B cell (primary cell): ENCODE results near the gene SPATA3. TPM values are rescaled to one million over a fixed set of nuclear protein-coding genes. Genes with fewer than 3 reads are reported as not detected.

Experiments used
- ATAC-seq: fragments of 200-7000 bp; cut with Tn5 transposase; one replicate; pipeline ENCODE4 v1.10.0; 2021; ENCODE audit warnings: low read depth, mild to moderate bottlenecking, moderate number of reproducible peaks, moderate library complexity
- CTCF ChIA-PET: fragments of 350-600 bp; sonication (Branson Sonifier 250); formaldehyde crosslinking; loops from one replicate; lab custom pipeline; 2021; ENCODE audit warnings: antibody characterized with exemption, inconsistent platforms; lab: Charles Lee
- POLR2A ChIA-PET: fragments of 350-600 bp; sonication (Branson Sonifier 250); formaldehyde crosslinking; loops from one replicate; lab custom pipeline; 2021; ENCODE audit warnings: antibody characterized with exemption; lab: Charles Lee
- DNase-seq: peaks from one replicate; pipeline ENCODE4 v3.0.0; 2013
- H2AFZ ChIP-seq: 2 replicates; pipeline ENCODE4 v1.6.1; 2012; ENCODE audit warnings: mild to moderate bottlenecking, low read depth, low read length; ENCODE audit not compliant: insufficient read depth, poor library complexity, severe bottlenecking
- H3K27ac ChIP-seq, 2 donors: 1 replicate in 1 of 2; 2 replicates in 1 of 2; pipeline ENCODE4 v1.5.1; 2012 to 2013; ENCODE audit warnings: low read length in 2 of 2, mild to moderate bottlenecking in 2 of 2, moderate library complexity in 1 of 2
- H3K27me3 ChIP-seq, 4 experiments: fragments of 200-600 bp in 1 of 4; sonication (generic) in 1 of 4; replicated peaks in 1 of 4; 1 replicate in 2 of 4; 2 replicates in 2 of 4; pipeline versions ENCODE4 v1.6.1 to v1.7.0; 2013 to 2016; ENCODE audit warnings: low read length in 3 of 4, mild to moderate bottlenecking in 2 of 4, mixed read lengths in 1 of 4, moderate library complexity in 1 of 4; ENCODE audit not compliant: insufficient read depth in 4 of 4, control insufficient read depth in 3 of 4; ENCODE audit errors: control extremely low read depth in 1 of 4
- H3K36me3 ChIP-seq, 2 experiments: replicated peaks in 1 of 2; 1 replicate in 1 of 2; 2 replicates in 1 of 2; pipeline versions ENCODE4 v1.6.1 to v1.7.1; 2013; ENCODE audit warnings: low read length in 1 of 2; ENCODE audit not compliant: insufficient read depth in 2 of 2, control insufficient read depth in 1 of 2; ENCODE audit errors: control extremely low read depth in 1 of 2, extremely low read depth in 1 of 2
- H3K4me1 ChIP-seq, 2 donors: fragments of 200-600 bp in 1 of 2; sonication (generic) in 1 of 2; 1 replicate in 1 of 2; 2 replicates in 1 of 2; pipeline versions ENCODE4 v1.5.1 to v1.6.1; 2013 to 2017; ENCODE audit warnings: low read length in 2 of 2; ENCODE audit not compliant: control insufficient read depth in 2 of 2, insufficient read depth in 2 of 2
- H3K4me2 ChIP-seq: replicated peaks from 2 replicates; pipeline ENCODE3; 2012; ENCODE audit warnings: mild to moderate bottlenecking, low read depth, low read length; ENCODE audit not compliant: poor library complexity, severe bottlenecking
- H3K4me3 ChIP-seq, 5 experiments: fragments of 200-600 bp in 1 of 5; sonication (generic) in 1 of 5; 1 replicate in 3 of 5; 2 replicates in 2 of 5; pipeline versions ENCODE4 v1.5.1 to v1.7.0; 2011 to 2016; ENCODE audit warnings: low read length in 4 of 5, mild to moderate bottlenecking in 4 of 5, low read depth in 2 of 5, control low read depth in 1 of 5, moderate library complexity in 1 of 5; ENCODE audit not compliant: insufficient read depth in 1 of 5; ENCODE audit errors: control extremely low read depth in 1 of 5, extremely low read depth in 1 of 5
- H3K79me2 ChIP-seq: fragments of 200-600 bp; sonication (generic); one replicate; pipeline ENCODE4 v1.6.0; 2016; ENCODE audit warnings: low read length; ENCODE audit not compliant: control insufficient read depth, insufficient read depth
- H3K9ac ChIP-seq: fragments of 200-600 bp; sonication (generic); 2 replicates; pipeline ENCODE4 v1.6.1; 2017; ENCODE audit warnings: mild to moderate bottlenecking, low read length, moderate library complexity
- H3K9me3 ChIP-seq, 3 donors: one replicate each; pipeline versions ENCODE4 v1.6.1 to v1.7.1; 2013; ENCODE audit warnings: low read length in 2 of 3; ENCODE audit not compliant: control insufficient read depth in 2 of 3, insufficient read depth in 1 of 3; ENCODE audit errors: control extremely low read depth in 1 of 3
- H4K20me1 ChIP-seq: 2 replicates; pipeline ENCODE4 v1.6.0; 2012; ENCODE audit warnings: mild to moderate bottlenecking, low read length; ENCODE audit not compliant: insufficient read depth, control insufficient read depth, poor library complexity, severe bottlenecking
- H3K27ac Mint-ChIP-seq: one replicate; pipeline ENCODE4 v1.8.0; 2021; ENCODE audit warnings: mixed read lengths
- H3K27me3 Mint-ChIP-seq: one replicate; pipeline ENCODE4 v1.8.0; 2021; ENCODE audit warnings: mixed read lengths
- H3K4me1 Mint-ChIP-seq: one replicate; pipeline ENCODE4 v1.8.0; 2021; ENCODE audit warnings: mixed read lengths
- H3K4me3 Mint-ChIP-seq: one replicate; pipeline ENCODE4 v1.8.0; 2021; ENCODE audit warnings: mixed read lengths
- H3K9me3 Mint-ChIP-seq: one replicate; pipeline ENCODE4 v1.8.0; 2022; ENCODE audit warnings: mixed read lengths; ENCODE audit not compliant: insufficient read depth
- EZH2 ChIP-seq: IDR thresholded peaks from 2 replicates; pipeline ENCODE4 v1.6.1; 2012; ENCODE audit warnings: borderline replicate concordance, low read depth, mild to moderate bottlenecking, moderate library complexity, low read length; ENCODE audit not compliant: insufficient read depth, poor library complexity, severe bottlenecking
- WGBS: methylation state at CpG from one replicate; pipeline ENCODE4 v1.1.5; 2013; ENCODE audit warnings: missing lambda C conversion rate; ENCODE audit not compliant: insufficient coverage; 5-methylcytosine and 5-hydroxymethylcytosine counted together
- intact Hi-C: fragments of 100-400 bp; cut with micrococcal nuclease; formaldehyde crosslinking; loops from one replicate; pipeline ENCODE4 v1.10.0; 2022
- polyA plus RNA-seq: library from polyadenylated mRNA; depleted of rRNA; stranded (reverse); fragments of >200 nt; gene quantifications from 2 replicates; pipeline ENCODE4 v1.2.3, GENCODE V29; 2012
- total RNA-seq, 2 donors: library from RNA; stranded (reverse); fragments of 120-200 nt in 1 of 2; gene quantifications; 1 replicate in 1 of 2; 2 replicates in 1 of 2; pipeline versions ENCODE4 v1.2.3 to v1.2.4, GENCODE V29; 2013 to 2022
- TF ChIP-seq, protein P1 (sequence below): fragments of 200-600 bp; IDR thresholded peaks from one replicate; pipeline ENCODE4 v1.8.0; 2022; ENCODE audit warnings: antibody characterized with exemption, mild to moderate bottlenecking

SPATA3 gene
- total and polyA plus RNA-seq, 2 donors (not counting 1 experiment from before 2014, with no cell fraction given), result not detected

DNA sequence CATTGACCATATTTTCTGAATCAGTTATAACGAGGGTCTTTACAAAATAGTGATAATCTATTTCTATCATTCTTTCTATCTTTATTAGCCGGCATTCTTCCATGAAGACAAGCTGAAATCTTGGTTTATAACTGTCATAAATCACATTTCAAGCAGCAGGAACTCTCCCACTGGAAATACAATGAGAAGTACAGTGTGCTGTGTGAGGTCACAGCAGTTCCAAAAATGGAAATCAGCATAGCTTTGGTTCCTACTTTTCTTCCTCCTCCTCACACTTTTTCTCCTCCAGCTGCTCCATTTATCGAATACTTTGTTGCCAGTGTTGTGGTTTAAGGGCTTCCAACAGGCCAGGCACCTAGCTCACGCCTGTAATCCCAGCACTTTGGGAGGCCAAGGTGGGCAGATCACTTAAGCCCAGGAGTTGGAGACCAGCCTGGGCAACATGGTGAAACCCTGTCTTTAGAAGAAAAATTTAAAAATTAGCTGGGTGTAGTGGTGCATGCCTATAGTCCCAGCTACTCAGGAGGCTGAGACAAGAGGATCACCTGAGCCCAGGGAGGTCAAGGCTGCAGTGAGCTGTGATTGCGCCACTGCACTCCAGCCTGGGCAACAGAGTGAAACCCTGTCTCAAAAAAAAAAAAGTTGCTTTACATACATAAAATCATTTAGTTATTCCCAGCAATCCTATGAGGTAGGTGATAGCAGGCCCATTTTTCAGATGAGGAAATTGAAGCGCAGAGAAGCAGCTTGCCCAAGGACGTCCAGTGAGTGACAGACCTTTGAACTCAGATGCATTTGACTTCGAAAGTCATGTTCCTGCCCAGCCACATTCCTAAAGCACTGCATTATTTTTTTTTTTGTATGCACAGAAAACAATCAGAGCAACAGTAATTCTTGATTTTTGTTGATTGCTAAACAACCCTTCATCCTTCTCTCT lies 36.8 kb upstream of the SPATA3 start:
- intact Hi-C loops, result no loop called here
- 89% methylated on average over 4 of the region's 8 CpGs for WGBS
- Histone ChIP-seq H3K4me1 (peaks cover 12 to 16% of the 10 kb centered on the region in 2 donors), H3K9ac (no peak overlapping the region), H3K4me2 (no peak overlapping the region), H3K79me2 (no peaks in the 10 kb centered on the region), H3K27ac (no peak overlapping the region), H3K36me3 (no peaks in the 10 kb centered on the region), H2AFZ (no peak overlapping the region), H3K9me3 (peaks cover 0 to 2% (median 1%) of the 10 kb centered on the region in 3 donors), H3K27me3 (peaks cover 2 to 33% (median 29%) of the 10 kb centered on the region in 4 experiments), H3K4me3 (no peak overlapping the region), H4K20me1 (no peaks in the 10 kb centered on the region)
- no peak for DNase-seq
- H3K4me1 Mint-ChIP-seq, result peaks cover 10% of the 10 kb centered on the region
- no peak overlapping the region for H3K27ac Mint-ChIP-seq
- no peak overlapping the region for H3K4me3 Mint-ChIP-seq
- ChIA-PET CTCF (interaction anchor here (2.1 kb wide), 1 partner anchor 28 kb away, joined by 7 read pairs; no protein-coding TSS in a partner anchor), POLR2A (interaction anchor here (0.6 kb wide), 1 partner anchor 10 kb away, joined by 3 read pairs; no protein-coding TSS in a partner anchor)
- no peaks in the 10 kb centered on the region for H3K9me3 Mint-ChIP-seq
- no peak for ATAC-seq
- no peak for TF ChIP-seq EZH2
- TF ChIP-seq, protein P1, sequence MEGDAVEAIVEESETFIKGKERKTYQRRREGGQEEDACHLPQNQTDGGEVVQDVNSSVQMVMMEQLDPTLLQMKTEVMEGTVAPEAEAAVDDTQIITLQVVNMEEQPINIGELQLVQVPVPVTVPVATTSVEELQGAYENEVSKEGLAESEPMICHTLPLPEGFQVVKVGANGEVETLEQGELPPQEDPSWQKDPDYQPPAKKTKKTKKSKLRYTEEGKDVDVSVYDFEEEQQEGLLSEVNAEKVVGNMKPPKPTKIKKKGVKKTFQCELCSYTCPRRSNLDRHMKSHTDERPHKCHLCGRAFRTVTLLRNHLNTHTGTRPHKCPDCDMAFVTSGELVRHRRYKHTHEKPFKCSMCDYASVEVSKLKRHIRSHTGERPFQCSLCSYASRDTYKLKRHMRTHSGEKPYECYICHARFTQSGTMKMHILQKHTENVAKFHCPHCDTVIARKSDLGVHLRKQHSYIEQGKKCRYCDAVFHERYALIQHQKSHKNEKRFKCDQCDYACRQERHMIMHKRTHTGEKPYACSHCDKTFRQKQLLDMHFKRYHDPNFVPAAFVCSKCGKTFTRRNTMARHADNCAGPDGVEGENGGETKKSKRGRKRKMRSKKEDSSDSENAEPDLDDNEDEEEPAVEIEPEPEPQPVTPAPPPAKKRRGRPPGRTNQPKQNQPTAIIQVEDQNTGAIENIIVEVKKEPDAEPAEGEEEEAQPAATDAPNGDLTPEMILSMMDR, result no peak
- peaks cover 51% of the 10 kb centered on the region for H3K27me3 Mint-ChIP-seq

DNA sequence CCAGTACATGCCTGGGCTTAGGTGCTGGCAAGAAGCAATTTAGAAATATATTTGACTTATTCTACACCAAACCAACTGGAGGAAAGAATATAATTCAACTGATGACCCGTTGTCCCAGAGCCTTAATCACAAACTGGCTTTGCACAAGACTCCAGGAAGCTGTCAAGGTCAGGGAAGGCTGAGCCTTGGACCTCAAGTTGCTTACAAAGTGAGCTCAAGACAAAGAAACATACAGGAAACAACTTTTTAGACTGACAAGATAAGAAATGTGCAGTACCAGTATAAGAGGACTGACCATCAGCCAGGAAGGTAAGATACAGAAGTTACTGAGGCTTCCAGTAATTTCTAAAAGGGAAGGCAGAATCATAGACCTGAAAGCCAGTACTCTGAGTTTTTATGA lies 35.9 kb upstream of the SPATA3 start:
- POLR2A ChIA-PET, result no interaction called here
- Histone ChIP-seq H3K4me3 (no peak overlapping the region), H3K4me2 (no peak overlapping the region), H3K36me3 (no peaks in the 10 kb centered on the region), H3K4me1 (peaks cover 12 to 16% of the 10 kb centered on the region in 2 donors), H3K9me3 (peaks cover 0 to 7% (median 1%) of the 10 kb centered on the region in 3 donors), H3K27ac (no peak overlapping the region), H3K9ac (no peak overlapping the region), H3K27me3 (peaks cover 2 to 32% (median 29%) of the 10 kb centered on the region in 4 experiments), H4K20me1 (no peaks in the 10 kb centered on the region), H3K79me2 (no peaks in the 10 kb centered on the region), H2AFZ (no peak overlapping the region)
- Mint-ChIP-seq H3K27me3 (peaks cover 50% of the 10 kb centered on the region), H3K4me3 (no peak overlapping the region), H3K27ac (no peak overlapping the region), H3K4me1 (peaks cover 10% of the 10 kb centered on the region), H3K9me3 (no peaks in the 10 kb centered on the region)
- no peak for ATAC-seq
- WGBS, result 43% methylated on average over 1 of the region's 1 CpG
- DNase-seq, result no peak
- CTCF ChIA-PET, result interaction anchor here (0.6 to 2.1 kb wide), 3 partner anchors 9 to 34 kb away, joined by 3 to 7 read pairs (median 3); no protein-coding TSS in a partner anchor
- TF ChIP-seq, protein P1, result no peak
- no peak for TF ChIP-seq EZH2
- intact Hi-C loops, result no loop called here
